Right renal pelvis (tissue), 4 donors: Measurements from ENCODE around the gene INTS6L. TPM values are rescaled to one million over a fixed set of nuclear protein-coding genes. Genes with fewer than 3 reads are reported as not detected.
A peak's percentile ranks its signal among the peaks of the same experiment; 100 is the strongest.
"Not testable (repeated sequence)": the region's sequence is repeated elsewhere in the genome, so short reads cannot be mapped to it uniquely, and the experiment has no call there.

ENCODE experiments used
- DNase-seq, 4 donors: peaks; one replicate each; pipeline ENCODE4 v3.0.0-alpha.2; 2013; ENCODE audit warnings: low read depth in 4 of 4, low spot score in 3 of 4, missing footprints in 1 of 4
- polyA plus RNA-seq, 4 donors: library from polyadenylated mRNA; unstranded; fragments of 120-200 nt; gene quantifications; one replicate each; pipeline ENCODE4 v1.2.1, GENCODE V29; 2013; ENCODE audit not compliant: insufficient read length in 4 of 4

Gene INTS6L
- polyA plus RNA-seq, 4 donors, result 20.0 to 29.5 (median 22.4) TPM

DNA sequence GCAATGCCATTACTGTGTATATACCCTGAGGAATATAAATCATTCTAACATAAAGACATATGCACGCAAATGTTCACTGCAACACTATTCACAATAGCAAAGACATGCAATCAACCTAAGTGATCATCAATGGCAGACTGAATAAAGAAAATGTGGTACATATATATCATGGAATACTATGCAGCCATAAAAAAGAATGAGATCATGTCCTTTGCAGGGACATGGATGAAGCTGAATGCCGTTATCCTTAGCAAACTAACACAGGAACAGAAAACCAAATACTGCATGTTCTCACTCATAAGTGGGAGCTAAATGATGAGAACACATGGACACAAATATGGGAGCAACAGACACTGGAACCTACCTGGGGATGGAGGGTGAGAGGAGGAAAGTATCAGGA is 73.6 kb downstream of the INTS6L start:
- DNase-seq, result not testable (repeated sequence)

DNA sequence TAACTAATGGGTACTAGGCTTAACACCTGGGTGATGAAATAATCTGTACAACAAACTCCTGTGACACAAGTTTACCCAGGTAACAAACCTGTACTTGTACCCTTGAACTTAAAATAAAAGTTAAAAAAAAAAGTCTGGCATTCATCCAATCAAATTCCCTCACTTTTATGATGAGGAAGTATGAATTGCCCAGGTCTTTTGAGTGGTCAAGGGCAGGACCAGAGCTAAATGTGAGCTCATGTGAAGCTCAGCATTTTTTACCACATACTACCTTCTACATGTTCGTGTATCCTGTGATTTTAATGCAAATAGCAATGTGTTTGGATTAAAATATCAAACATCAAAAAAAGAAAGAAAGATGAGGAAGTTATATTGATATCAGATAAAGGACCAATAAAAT is 74.0 kb downstream of the INTS6L start:
- DNase-seq, result not testable (repeated sequence)

DNA sequence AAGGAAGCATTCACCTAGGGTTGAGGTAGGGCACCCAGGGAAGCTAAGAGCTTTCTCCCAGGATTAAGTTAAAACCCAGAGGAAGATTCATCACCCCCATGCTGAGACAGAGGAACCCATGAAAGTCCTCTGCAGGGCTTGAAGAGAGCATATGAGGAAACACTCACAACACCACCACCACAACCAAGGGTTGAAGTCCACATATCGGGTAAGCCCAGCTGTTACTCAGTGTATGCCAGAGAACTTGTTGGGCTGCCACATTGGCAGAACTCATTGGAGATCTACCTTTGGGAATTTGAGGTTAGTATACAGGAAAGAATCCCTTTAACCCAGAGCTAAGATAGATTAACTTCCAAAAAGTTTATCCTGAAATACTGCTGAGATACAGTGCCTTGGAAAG is 75.1 kb downstream of the INTS6L start:
- DNase-seq, result no peak

DNA sequence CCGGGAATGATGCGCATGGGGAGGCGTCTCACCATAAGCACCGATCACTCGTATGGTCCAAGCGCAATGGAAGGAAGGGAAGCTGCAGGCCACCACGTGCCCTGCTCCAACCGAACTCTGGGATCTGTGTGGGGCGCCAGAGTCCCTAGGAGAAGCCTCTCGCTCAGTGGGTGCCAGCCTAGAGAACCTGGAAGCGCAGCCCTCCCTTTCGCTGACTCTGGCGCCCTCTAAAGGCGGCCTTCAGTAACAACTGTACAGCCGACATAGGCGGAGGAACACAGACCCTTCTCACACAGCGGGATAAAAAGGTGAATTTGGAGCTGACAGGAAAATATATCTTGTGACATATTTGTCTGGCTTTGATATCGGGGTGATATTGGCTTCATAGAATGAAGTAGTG is 76.0 kb downstream of the INTS6L start:
- peak in 2 of 4 donors; percentile 1 to 4 for DNase-seq

DNA sequence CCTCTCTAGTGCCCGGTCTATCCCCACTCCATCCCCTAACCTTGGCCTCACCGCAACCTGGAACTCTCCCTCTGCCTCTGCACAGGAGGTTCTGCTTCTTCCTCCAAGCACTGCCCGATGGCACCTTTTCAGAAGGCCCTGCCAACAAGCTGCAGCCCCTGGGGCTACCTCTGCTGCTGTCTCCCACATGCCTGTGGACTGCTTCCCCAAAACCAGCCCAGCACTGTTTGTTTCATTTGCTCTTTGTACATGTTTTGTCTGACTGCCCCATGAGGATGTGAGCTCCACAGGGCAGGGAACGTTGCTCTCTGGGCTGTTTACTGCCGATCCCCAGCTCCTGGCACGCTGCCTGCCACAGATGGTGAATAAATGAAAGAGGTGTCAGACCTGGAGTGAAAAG is 85.4 kb downstream of the INTS6L start:
- no peak for DNase-seq

DNA sequence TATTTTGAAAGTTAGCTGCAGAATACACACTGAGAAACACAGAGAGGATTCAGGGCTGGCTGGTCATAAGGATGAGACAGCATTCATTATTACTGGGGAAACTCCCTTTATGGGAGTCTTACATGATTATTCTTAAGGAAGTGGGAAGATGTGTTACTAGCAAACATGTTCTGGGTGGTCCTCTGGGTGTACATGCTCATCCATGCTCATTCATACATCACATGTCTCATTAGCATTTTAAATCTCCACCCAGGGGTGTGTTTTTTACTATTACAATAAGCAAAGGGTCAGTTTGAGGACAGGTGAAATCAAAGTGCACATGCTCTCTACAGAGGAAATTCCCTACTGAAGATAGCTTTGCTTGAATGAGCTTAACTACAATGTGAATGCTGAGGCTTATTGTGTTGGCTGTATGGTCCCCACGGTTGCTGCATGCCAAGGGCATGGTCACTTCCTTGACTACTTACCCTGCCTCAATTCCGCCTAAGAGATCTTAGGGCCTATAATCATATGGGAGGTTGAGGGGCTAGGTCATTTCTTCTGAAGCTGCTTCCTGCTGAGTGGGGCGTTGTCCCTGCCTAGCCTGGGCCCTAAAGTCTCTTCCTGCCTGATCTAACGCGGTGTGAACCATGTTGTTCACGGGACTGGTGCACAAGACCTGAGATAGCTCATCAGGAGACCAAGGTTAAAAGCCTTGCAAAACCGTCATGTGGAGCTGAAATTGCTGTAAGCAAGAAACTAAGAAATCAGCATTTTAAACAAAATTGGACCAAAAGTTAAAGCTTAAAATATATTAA is 104.1 kb downstream of the INTS6L start:
- DNase-seq, result not testable (repeated sequence)

DNA sequence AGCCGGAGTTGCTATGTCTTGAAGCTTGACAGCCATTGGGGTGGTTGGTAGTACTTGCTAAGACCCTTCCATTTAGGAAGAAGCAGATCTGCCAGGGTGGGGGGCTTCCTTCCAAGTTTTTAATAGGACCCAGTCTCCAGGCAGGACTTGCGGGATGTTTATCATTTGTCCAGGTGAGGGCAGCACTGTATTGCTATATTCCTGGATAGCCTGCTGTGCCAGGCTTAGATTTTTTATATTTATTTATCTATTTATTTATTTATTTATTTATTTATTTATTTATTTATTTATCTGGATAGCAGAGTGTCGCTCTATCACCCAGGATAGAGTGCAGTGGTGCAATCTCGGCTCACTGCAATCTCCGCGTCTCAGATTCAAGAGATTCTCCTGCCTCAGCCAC is 105.5 kb downstream of the INTS6L start:
- DNase-seq, result peak in 1 of 4 donors; percentile 1

DNA sequence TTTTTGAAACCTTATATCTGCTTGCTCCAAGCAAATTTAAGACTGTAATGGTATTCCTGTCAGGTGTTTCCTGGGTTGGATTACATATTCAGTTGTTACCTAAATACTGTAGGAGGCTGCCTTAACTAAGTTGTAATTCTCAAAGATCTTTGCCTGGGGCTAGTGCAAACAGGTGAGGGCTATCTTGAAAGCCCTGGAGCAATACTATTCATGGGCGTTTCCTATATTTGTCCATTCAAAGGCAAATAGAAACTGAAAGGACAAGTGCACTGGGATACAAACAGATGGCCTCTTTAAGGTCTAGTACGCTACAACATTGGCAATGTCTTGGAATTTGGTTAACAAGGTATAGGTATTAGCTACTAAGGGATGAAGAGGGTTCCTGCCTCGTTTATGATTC is 108.9 kb downstream of the INTS6L start:
- DNase-seq, result no peak

Other genes with a start within 250 kb of the INTS6L start
- not detected for gene ETDC, start 211.2 kb upstream of the INTS6L start, polyA plus RNA-seq
- 10 to 100 TPM; 17.2 to 24.2 (median 21.3) TPM for gene ZNF75D, start 176.6 kb upstream of the INTS6L start, polyA plus RNA-seq
- 10 to 100 TPM; 10.4 to 15.5 (median 14.6) TPM for gene ZNF449, start 175.9 kb upstream of the INTS6L start, polyA plus RNA-seq
- 10 to 100 TPM; 10.6 to 11.4 (median 11.0) TPM for gene SMIM10L2A, start 98.7 kb upstream of the INTS6L start, polyA plus RNA-seq
- not detected for gene CT45A1, start 193.0 kb downstream of the INTS6L start, polyA plus RNA-seq
- gene CT45A3, start 247.5 kb downstream of the INTS6L start, polyA plus RNA-seq, result not detected